ENCODE measurements around the gene CCSER1.

Gene CCSER1

GRCh38 chr4:90992213-90992612 lies 865.0 kb downstream of the CCSER1 start:
- DNase-seq = no peak

- DNase-seq = no peak
Observed at GRCh38 chr4:90994851-90995574, 867.8 kb downstream of the CCSER1 start.

- DNase-seq = no peak
Observed at GRCh38 chr4:90995996-90996395, 868.8 kb downstream of the CCSER1 start.

- DNase-seq = no peak
Observed at GRCh38 chr4:90996813-90997212, 869.6 kb downstream of the CCSER1 start.

GRCh38 chr4:91015861-91016260 lies 888.7 kb downstream of the CCSER1 start:
- no peak for DNase-seq

GRCh38 chr4:91019513-91019912 lies 892.3 kb downstream of the CCSER1 start:
- DNase-seq = no peak

GRCh38 chr4:91025241-91026148 lies 898.3 kb downstream of the CCSER1 start:
- no peak for DNase-seq

GRCh38 chr4:91028228-91028627 lies 901.0 kb downstream of the CCSER1 start:
- DNase-seq = no peak

GRCh38 chr4:91031761-91032160 lies 904.6 kb downstream of the CCSER1 start:
- DNase-seq = no peak

- no peak for DNase-seq
Observed at GRCh38 chr4:91032725-91033445, 905.7 kb downstream of the CCSER1 start.

- DNase-seq = no peak
Observed at GRCh38 chr4:91035276-91035675, 908.1 kb downstream of the CCSER1 start.

GRCh38 chr4:91037951-91038350 lies 910.8 kb downstream of the CCSER1 start:
- no peak for DNase-seq

- DNase-seq = no peak
Observed at GRCh38 chr4:91057871-91058270, 930.7 kb downstream of the CCSER1 start.

- no peak for DNase-seq
Observed at GRCh38 chr4:91058345-91058744, 931.2 kb downstream of the CCSER1 start.

- peak; percentile 78 for DNase-seq
Observed at GRCh38 chr4:91064157-91064853, 937.1 kb downstream of the CCSER1 start.

GRCh38 chr4:91065117-91065516 lies 937.9 kb downstream of the CCSER1 start:
- DNase-seq = no peak

- no peak for DNase-seq
Observed at GRCh38 chr4:91070736-91071135, 943.5 kb downstream of the CCSER1 start.

- no peak for DNase-seq
Observed at GRCh38 chr4:91076147-91076546, 949.0 kb downstream of the CCSER1 start.

- no peak for DNase-seq
Observed at GRCh38 chr4:91085961-91086360, 958.8 kb downstream of the CCSER1 start.

GRCh38 chr4:91087743-91088142 lies 960.5 kb downstream of the CCSER1 start:
- DNase-seq = no peak

GRCh38 chr4:91089178-91089577 lies 962.0 kb downstream of the CCSER1 start:
- DNase-seq = no peak

- DNase-seq = no peak
Observed at GRCh38 chr4:91092398-91092980, 965.3 kb downstream of the CCSER1 start.

All from NCI-H524 treated with DMSO at 0.1 percent for 48 hours (cell line).